RWPE2 (cell line): ENCODE measurements around the gene EDN1.
A peak's percentile ranks its signal among the peaks of the same experiment; 100 is the strongest.

Source experiments
- ATAC-seq: fragments of 200-7000 bp; cut with Tn5 transposase; 3 replicates; pipeline ENCODE4 v1.9.1; 2021; ENCODE audit warnings: low read depth
- DNase-seq: peaks from one replicate; pipeline ENCODE4 v3.0.0-alpha.2; 2020; ENCODE audit warnings: low spot score
- H3K27ac ChIP-seq: fragments of 450-650 bp; 2 replicates; pipeline ENCODE4 v1.5.1; 2017; ENCODE audit warnings: mild to moderate bottlenecking; ENCODE audit not compliant: poor library complexity, severe bottlenecking
- H3K27me3 ChIP-seq: fragments of 250-450 bp; sonication (Bioruptor Pico); 2 replicates; pipeline ENCODE4 v1.5.1; 2021; ENCODE audit warnings: mild to moderate bottlenecking, moderate library complexity; ENCODE audit not compliant: insufficient read depth, poor library complexity, severe bottlenecking
- H3K36me3 ChIP-seq: fragments of 250-450 bp; sonication (Bioruptor Pico); 2 replicates; pipeline ENCODE4 v1.5.1; 2020; ENCODE audit warnings: low read depth, mild to moderate bottlenecking, moderate library complexity
- H3K4me1 ChIP-seq: fragments of 250-450 bp; sonication (Bioruptor Pico); 2 replicates; pipeline ENCODE4 v1.5.1; 2021; ENCODE audit warnings: mild to moderate bottlenecking, moderate library complexity; ENCODE audit not compliant: insufficient read depth, poor library complexity, severe bottlenecking
- H3K4me3 ChIP-seq: fragments of 250-450 bp; sonication (Bioruptor Pico); 2 replicates; pipeline ENCODE4 v1.5.1; 2021; ENCODE audit warnings: mild to moderate bottlenecking, moderate library complexity; ENCODE audit not compliant: severe bottlenecking
- H3K9me3 ChIP-seq: fragments of 250-450 bp; sonication (Bioruptor Pico); 2 replicates; pipeline ENCODE4 v1.5.1; 2021; ENCODE audit warnings: mild to moderate bottlenecking, moderate library complexity; ENCODE audit not compliant: severe bottlenecking
- CTCF ChIP-seq: fragments of 450-650 bp; IDR thresholded peaks from one replicate; pipeline ENCODE4 v1.5.1; 2017; ENCODE audit warnings: mild to moderate bottlenecking, moderate library complexity; ENCODE audit not compliant: poor library complexity, severe bottlenecking

The EDN1 gene

GRCh38 chr6:12289933-12290820 lies at the start of gene EDN1:
Gene EDN1 (plus strand): TSS chr6:12290361. CDS start chr6:12290630, 269 bp downstream.
- DNase-seq (peak; percentile 85), ATAC-seq (peak; percentile 70)
- Histone ChIP-seq H3K4me3 (peak within 1 kb of the TSS; percentile 30), H3K27me3 (no peaks in the 10 kb centered on the region), H3K9me3 (no peaks in the 10 kb centered on the region), H3K36me3 (peaks cover 12% of the 10 kb centered on the region), H3K27ac (peak within 1 kb of the TSS; percentile 90), H3K4me1 (peaks cover 36% of the 10 kb centered on the region)
- TF ChIP-seq CTCF = no peak

GRCh38 chr6:12241493-12242175 lies 48.5 kb upstream of the EDN1 start:
- DNase-seq = no peak
- H3K27ac ChIP-seq = no peak overlapping the region
- H3K27me3 ChIP-seq = no peaks in the 10 kb centered on the region
- ATAC-seq = 0 out of 3 replicates have a peak, but pooled peaks have one; percentile 27
- TF ChIP-seq CTCF = no peak
- H3K9me3 ChIP-seq = no peaks in the 10 kb centered on the region
- H3K4me1 ChIP-seq = no peaks in the 10 kb centered on the region
- no peaks in the 10 kb centered on the region for H3K36me3 ChIP-seq
- no peak overlapping the region for H3K4me3 ChIP-seq

GRCh38 chr6:12243169-12243568 lies 47.0 kb upstream of the EDN1 start:
- no peak overlapping the region for H3K4me3 ChIP-seq
- no peaks in the 10 kb centered on the region for H3K4me1 ChIP-seq
- no peaks in the 10 kb centered on the region for H3K36me3 ChIP-seq

GRCh38 chr6:12245360-12245759 lies 44.8 kb upstream of the EDN1 start:
- no peaks in the 10 kb centered on the region for H3K9me3 ChIP-seq
- DNase-seq (no peak), ATAC-seq (no peak)
- no peaks in the 10 kb centered on the region for H3K36me3 ChIP-seq
- H3K27me3 ChIP-seq = no peaks in the 10 kb centered on the region
- no peak for TF ChIP-seq CTCF
- H3K4me1 ChIP-seq = no peaks in the 10 kb centered on the region
- H3K4me3 ChIP-seq = no peak overlapping the region
- no peak overlapping the region for H3K27ac ChIP-seq

More at GRCh38 chr6:12243169-12243568, 47.0 kb upstream of the EDN1 start:
- DNase-seq = no peak
- no peak for TF ChIP-seq CTCF
- no peak for ATAC-seq
- H3K9me3 ChIP-seq = no peaks in the 10 kb centered on the region
- no peaks in the 10 kb centered on the region for H3K27me3 ChIP-seq
- H3K27ac ChIP-seq = no peak overlapping the region
